ENCODE measurements around the gene ERC2. TPM values are rescaled to one million over a fixed set of nuclear protein-coding genes. Genes with fewer than 3 reads are reported as not detected.
A peak's percentile ranks its signal among the peaks of the same experiment; 100 is the strongest.

Gene ERC2
- polyA plus RNA-seq, 3 donors, result not detected

DNA sequence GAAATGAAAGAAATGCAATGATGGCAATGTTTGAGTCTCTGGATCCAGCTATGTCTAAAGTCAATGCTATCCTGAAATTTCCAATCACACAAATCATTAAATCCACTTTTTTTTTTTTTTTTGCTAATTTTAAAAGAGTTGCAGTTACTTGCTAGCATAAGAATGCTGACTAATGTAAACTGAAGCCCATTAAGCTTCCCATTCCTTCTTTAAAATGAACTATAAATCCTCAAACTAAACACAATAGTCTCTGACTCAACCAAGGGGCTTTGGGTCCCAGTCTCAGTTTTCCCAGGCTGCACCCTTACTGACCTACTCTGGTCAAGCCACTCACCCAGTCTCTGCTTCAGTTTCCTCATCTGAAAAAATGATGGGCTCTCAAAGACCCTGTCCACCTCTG, 361.1 kb downstream of the ERC2 start:
- no peak overlapping the region for H3K4me2 ChIP-seq (replicated peaks; ENCODE audit: extremely low read depth, low read length, poor library complexity, severe bottlenecking)
- no peak overlapping the region for H2AFZ ChIP-seq (ENCODE audit: insufficient read depth, low read depth, low read length, poor library complexity, severe bottlenecking)
- Mint-ChIP-seq H3K4me3 (no peak overlapping the region), H3K4me1 (no peaks in the 10 kb centered on the region), H3K27ac (no peak overlapping the region), H3K9me3 (peaks cover 0 to 3% (median 0%) of the 10 kb centered on the region in 7 donors), H3K27me3 (ENCODE audit: low read depth in 3 of 3) (peaks cover 6 to 13% (median 6%) of the 10 kb centered on the region in 3 donors), H3K36me3 (no peaks in the 10 kb centered on the region)
- no peak overlapping the region for H3K27ac ChIP-seq (ENCODE audit: low read depth in 1 of 2, low read length in 2 of 2)
- no peaks in the 10 kb centered on the region for H3K79me2 ChIP-seq (ENCODE audit: insufficient read depth, low read length)
- no peaks in the 10 kb centered on the region for H3K9me3 ChIP-seq (replicated peaks in 1 of 2; ENCODE audit: control insufficient read depth in 1 of 2, insufficient read depth in 1 of 2, low read length in 2 of 2)
- intact Hi-C loops (cut with micrococcal nuclease), result no loop called here
- TF ChIP-seq, protein P1, sequence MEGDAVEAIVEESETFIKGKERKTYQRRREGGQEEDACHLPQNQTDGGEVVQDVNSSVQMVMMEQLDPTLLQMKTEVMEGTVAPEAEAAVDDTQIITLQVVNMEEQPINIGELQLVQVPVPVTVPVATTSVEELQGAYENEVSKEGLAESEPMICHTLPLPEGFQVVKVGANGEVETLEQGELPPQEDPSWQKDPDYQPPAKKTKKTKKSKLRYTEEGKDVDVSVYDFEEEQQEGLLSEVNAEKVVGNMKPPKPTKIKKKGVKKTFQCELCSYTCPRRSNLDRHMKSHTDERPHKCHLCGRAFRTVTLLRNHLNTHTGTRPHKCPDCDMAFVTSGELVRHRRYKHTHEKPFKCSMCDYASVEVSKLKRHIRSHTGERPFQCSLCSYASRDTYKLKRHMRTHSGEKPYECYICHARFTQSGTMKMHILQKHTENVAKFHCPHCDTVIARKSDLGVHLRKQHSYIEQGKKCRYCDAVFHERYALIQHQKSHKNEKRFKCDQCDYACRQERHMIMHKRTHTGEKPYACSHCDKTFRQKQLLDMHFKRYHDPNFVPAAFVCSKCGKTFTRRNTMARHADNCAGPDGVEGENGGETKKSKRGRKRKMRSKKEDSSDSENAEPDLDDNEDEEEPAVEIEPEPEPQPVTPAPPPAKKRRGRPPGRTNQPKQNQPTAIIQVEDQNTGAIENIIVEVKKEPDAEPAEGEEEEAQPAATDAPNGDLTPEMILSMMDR (IDR thresholded peaks at IDR 0.05), result no peak
- H3K4me3 ChIP-seq (replicated peaks in 1 of 3; ENCODE audit: low read depth in 2 of 3, low read length in 3 of 3), result no peak overlapping the region
- no peaks in the 10 kb centered on the region for H4K20me1 ChIP-seq (ENCODE audit: insufficient read depth, low read length)
- no peak overlapping the region for H3K9ac ChIP-seq (ENCODE audit: insufficient read depth, low read length, poor library complexity, severe bottlenecking)
- no peak for DNase-seq
- no peaks in the 10 kb centered on the region for H3K27me3 ChIP-seq (ENCODE audit: control insufficient read depth in 2 of 2, insufficient read depth in 2 of 2, low read length in 2 of 2)
- H3K36me3 ChIP-seq (replicated peaks in 1 of 2; ENCODE audit: control insufficient read depth in 1 of 2, insufficient read depth in 2 of 2, low read length in 2 of 2), result no peaks in the 10 kb centered on the region
- no peaks in the 10 kb centered on the region for H3K4me1 ChIP-seq (ENCODE audit: control insufficient read depth in 1 of 2, insufficient read depth in 2 of 2, low read length in 2 of 2)

DNA sequence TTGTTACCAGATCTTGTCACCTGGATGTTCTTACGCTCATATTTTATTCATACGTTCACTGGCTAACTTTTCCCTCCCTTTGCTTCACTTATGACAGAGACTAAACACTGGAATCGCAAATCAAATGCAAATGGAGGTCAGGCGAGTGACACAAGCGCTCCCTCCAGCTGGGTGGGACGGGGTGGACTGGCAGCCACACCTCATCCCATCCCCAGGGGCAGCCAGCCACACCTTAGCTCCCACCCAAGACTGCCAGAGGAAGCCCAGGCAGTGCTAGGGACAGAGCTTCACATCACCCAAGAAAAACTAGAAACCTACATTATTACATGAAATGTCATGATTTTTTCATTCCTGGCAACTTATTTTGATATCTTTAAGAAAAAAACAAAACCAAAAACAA, 366.2 kb downstream of the ERC2 start:
- no peaks in the 10 kb centered on the region for H3K36me3 Mint-ChIP-seq
- Histone ChIP-seq H3K4me3 (replicated peaks in 1 of 3; ENCODE audit: low read depth in 2 of 3, low read length in 3 of 3) (no peak overlapping the region), H3K27me3 (ENCODE audit: control insufficient read depth in 2 of 2, insufficient read depth in 2 of 2, low read length in 2 of 2) (no peaks in the 10 kb centered on the region), H2AFZ (ENCODE audit: insufficient read depth, low read depth, low read length, poor library complexity, severe bottlenecking) (no peak overlapping the region), H3K4me2 (replicated peaks; ENCODE audit: extremely low read depth, low read length, poor library complexity, severe bottlenecking) (no peak overlapping the region), H3K9ac (ENCODE audit: insufficient read depth, low read length, poor library complexity, severe bottlenecking) (no peak overlapping the region), H3K27ac (ENCODE audit: low read depth in 1 of 2, low read length in 2 of 2) (no peak overlapping the region), H4K20me1 (ENCODE audit: insufficient read depth, low read length) (no peaks in the 10 kb centered on the region), H3K9me3 (replicated peaks in 1 of 2; ENCODE audit: control insufficient read depth in 1 of 2, insufficient read depth in 1 of 2, low read length in 2 of 2) (no peaks in the 10 kb centered on the region), H3K4me1 (ENCODE audit: control insufficient read depth in 1 of 2, insufficient read depth in 2 of 2, low read length in 2 of 2) (no peaks in the 10 kb centered on the region), H3K79me2 (ENCODE audit: insufficient read depth, low read length) (no peaks in the 10 kb centered on the region), H3K36me3 (replicated peaks in 1 of 2; ENCODE audit: control insufficient read depth in 1 of 2, insufficient read depth in 2 of 2, low read length in 2 of 2) (no peaks in the 10 kb centered on the region)
- no peaks in the 10 kb centered on the region for H3K4me1 Mint-ChIP-seq
- TF ChIP-seq, protein P1 (IDR thresholded peaks at IDR 0.05), result no peak
- 88% methylated on average over 5 of the region's 6 CpGs for WGBS (ENCODE audit: insufficient coverage)
- H3K4me3 Mint-ChIP-seq, result peak overlapping the region in 1 of 2 donors; percentile 17
- no peak for DNase-seq
- H3K27me3 Mint-ChIP-seq (ENCODE audit: low read depth in 3 of 3), result peaks cover 5 to 7% (median 6%) of the 10 kb centered on the region in 3 donors
- peaks cover 0 to 5% (median 0%) of the 10 kb centered on the region in 7 donors for H3K9me3 Mint-ChIP-seq
- intact Hi-C loops (cut with micrococcal nuclease), result no loop called here
- peak overlapping the region in 1 of 7 donors; percentile 15 for H3K27ac Mint-ChIP-seq

Data from CD14-positive monocyte (primary cell).